ENCODE results near the gene PCMTD2. TPM values are rescaled to one million over a fixed set of nuclear protein-coding genes. Genes with fewer than 3 reads are reported as not detected.
A peak's percentile ranks its signal among the peaks of the same experiment; 100 is the strongest.

The PCMTD2 gene
- total RNA-seq, 1 donor: 59.4 TPM

DNA sequence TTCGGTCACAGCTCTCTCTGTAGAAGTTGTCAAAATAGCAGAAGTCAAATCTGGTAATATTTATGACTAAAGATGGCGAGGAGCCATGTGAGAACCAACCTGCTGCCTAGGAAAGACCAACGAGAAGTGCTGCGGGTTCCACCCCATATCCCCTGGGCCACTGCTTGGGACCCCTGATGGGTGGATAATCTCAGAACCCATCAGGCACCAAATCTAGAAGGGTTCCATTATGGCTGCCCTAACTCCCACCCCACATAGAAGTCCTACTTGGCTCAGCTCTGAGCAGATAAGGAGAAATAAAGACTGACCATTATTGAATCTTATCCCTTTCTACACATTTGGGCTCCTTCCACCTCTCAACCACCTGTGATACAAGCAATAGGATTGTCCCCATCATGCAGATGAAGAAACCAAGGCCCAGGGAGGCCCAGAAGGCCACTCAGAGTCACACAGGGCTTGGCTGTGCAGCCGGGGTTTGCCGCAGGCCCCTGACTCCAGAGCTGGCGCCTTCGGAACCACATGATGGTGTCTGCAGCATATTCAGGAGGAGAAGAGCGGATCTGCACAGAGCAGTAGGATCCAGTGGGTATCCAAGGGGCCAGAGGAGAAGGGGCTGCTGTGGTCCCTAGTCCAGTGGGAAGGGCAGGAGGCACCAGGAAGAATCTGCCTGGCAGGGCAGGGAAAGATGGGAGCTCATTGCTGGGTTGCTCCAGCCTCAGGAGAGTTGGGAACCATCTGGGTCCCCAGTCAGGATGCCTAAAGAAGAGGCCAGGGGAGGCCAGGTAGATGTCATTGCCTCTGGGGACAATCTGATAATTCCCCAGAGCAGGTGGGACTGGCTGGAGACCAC lies 9.6 kb upstream of the PCMTD2 start:
- Histone ChIP-seq H2AFZ (ENCODE audit: low read length) (no peak overlapping the region), H3K79me2 (ENCODE audit: insufficient read depth, low read length) (no peaks in the 10 kb centered on the region), H3K36me3 (ENCODE audit: insufficient read depth, low read length) (no peaks in the 10 kb centered on the region), H3K4me2 (ENCODE audit: insufficient read depth, low read length) (no peak overlapping the region), H4K20me1 (ENCODE audit: insufficient read depth, low read length) (no peaks in the 10 kb centered on the region), H3K27me3 (ENCODE audit: insufficient read depth, low read length) (peaks cover 31% of the 10 kb centered on the region), H3K27ac (ENCODE audit: low read depth, low read length) (no peak overlapping the region), H3K9me3 (ENCODE audit: low read depth, low read length) (no peaks in the 10 kb centered on the region), H3K4me1 (ENCODE audit: insufficient read depth, low read length) (no peaks in the 10 kb centered on the region), H3K4me3 (ENCODE audit: insufficient read depth, low read length) (no peak overlapping the region)
- DNase-seq (ENCODE audit: insufficient read length, low spot score, missing footprints): peak; percentile 58
- TF ChIP-seq, protein P1, sequence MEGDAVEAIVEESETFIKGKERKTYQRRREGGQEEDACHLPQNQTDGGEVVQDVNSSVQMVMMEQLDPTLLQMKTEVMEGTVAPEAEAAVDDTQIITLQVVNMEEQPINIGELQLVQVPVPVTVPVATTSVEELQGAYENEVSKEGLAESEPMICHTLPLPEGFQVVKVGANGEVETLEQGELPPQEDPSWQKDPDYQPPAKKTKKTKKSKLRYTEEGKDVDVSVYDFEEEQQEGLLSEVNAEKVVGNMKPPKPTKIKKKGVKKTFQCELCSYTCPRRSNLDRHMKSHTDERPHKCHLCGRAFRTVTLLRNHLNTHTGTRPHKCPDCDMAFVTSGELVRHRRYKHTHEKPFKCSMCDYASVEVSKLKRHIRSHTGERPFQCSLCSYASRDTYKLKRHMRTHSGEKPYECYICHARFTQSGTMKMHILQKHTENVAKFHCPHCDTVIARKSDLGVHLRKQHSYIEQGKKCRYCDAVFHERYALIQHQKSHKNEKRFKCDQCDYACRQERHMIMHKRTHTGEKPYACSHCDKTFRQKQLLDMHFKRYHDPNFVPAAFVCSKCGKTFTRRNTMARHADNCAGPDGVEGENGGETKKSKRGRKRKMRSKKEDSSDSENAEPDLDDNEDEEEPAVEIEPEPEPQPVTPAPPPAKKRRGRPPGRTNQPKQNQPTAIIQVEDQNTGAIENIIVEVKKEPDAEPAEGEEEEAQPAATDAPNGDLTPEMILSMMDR (IDR thresholded peaks at IDR 0.05; ENCODE audit: extremely low read depth, low read depth, low read length): no peak

DNA sequence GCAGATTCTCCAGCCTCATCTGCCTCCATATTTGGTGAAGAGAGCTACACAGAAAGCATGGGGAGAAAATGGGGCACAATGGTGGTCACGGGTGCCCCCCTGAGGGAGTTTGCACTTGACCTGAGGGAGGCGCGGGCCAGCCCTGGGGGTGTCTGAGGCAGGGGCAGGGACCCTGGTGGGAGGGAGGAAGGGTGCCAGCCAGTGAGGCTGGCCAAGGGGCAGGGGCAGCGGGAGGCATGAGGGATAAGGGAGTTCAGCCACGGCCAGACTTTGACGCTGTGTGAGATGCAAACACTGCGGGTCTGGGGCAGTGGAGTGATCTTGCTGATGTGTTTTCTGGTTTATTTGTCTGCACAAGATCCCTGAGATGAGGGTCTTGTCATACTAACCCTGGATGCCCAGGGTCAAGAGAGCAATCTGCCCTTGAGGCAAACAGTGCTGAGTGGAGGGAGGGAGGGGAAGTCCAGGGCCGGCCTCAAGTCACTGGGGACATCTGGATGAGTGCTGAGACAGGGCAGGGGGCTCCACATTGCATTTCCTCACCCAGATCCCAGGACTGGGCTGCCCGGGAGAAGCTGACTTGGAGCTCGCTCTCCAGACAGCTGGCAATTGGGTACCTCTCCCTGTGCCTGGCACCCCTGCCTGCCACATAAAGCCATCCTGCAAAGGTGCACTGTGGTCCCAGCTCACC lies 8.8 kb upstream of the PCMTD2 start:
- no peaks in the 10 kb centered on the region for H3K9me3 ChIP-seq (ENCODE audit: low read depth, low read length)
- peak; percentile 55 for DNase-seq (ENCODE audit: insufficient read length, low spot score, missing footprints)
- no peaks in the 10 kb centered on the region for H3K36me3 ChIP-seq (ENCODE audit: insufficient read depth, low read length)

DNA sequence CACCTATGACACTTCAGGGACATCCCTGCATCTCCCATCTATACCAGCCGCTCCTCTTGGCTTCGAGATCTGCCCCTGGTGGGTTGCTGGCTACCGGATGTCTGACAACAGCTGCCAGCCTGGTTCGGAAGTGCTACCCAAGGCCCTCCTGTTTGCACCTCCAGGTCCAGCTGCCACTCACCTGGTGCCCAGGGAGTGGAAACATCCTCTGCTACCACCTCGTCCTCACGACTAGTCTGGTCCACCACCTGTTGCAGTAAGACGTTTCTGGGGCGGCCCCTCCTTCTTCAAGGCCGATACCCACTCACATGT lies 8.3 kb upstream of the PCMTD2 start:
- TF ChIP-seq, protein P1 (IDR thresholded peaks at IDR 0.05; ENCODE audit: extremely low read depth, low read depth, low read length): no peak
- DNase-seq (ENCODE audit: insufficient read length, low spot score, missing footprints): peak; percentile 27
- peaks cover 28% of the 10 kb centered on the region for H3K27me3 ChIP-seq (ENCODE audit: insufficient read depth, low read length)
- no peaks in the 10 kb centered on the region for H4K20me1 ChIP-seq (ENCODE audit: insufficient read depth, low read length)
- no peak overlapping the region for H3K4me3 ChIP-seq (ENCODE audit: insufficient read depth, low read length)
- H2AFZ ChIP-seq (ENCODE audit: low read length): no peak overlapping the region
- H3K27ac ChIP-seq (ENCODE audit: low read depth, low read length): no peak overlapping the region
- no peaks in the 10 kb centered on the region for H3K79me2 ChIP-seq (ENCODE audit: insufficient read depth, low read length)
- no peak overlapping the region for H3K4me2 ChIP-seq (ENCODE audit: insufficient read depth, low read length)
- no peaks in the 10 kb centered on the region for H3K36me3 ChIP-seq (ENCODE audit: insufficient read depth, low read length)
- no peaks in the 10 kb centered on the region for H3K9me3 ChIP-seq (ENCODE audit: low read depth, low read length)
- no peaks in the 10 kb centered on the region for H3K4me1 ChIP-seq (ENCODE audit: insufficient read depth, low read length)

More for the DNA sequence above, 8.8 kb upstream of the PCMTD2 start:
- no peaks in the 10 kb centered on the region for H3K79me2 ChIP-seq (ENCODE audit: insufficient read depth, low read length)
- no peak overlapping the region for H2AFZ ChIP-seq (ENCODE audit: low read length)
- H3K27ac ChIP-seq (ENCODE audit: low read depth, low read length): no peak overlapping the region
- no peaks in the 10 kb centered on the region for H3K4me1 ChIP-seq (ENCODE audit: insufficient read depth, low read length)
- TF ChIP-seq, protein P1 (IDR thresholded peaks at IDR 0.05; ENCODE audit: extremely low read depth, low read depth, low read length): no peak
- H3K4me2 ChIP-seq (ENCODE audit: insufficient read depth, low read length): no peak overlapping the region
- no peaks in the 10 kb centered on the region for H4K20me1 ChIP-seq (ENCODE audit: insufficient read depth, low read length)
- H3K4me3 ChIP-seq (ENCODE audit: insufficient read depth, low read length): no peak overlapping the region
- H3K27me3 ChIP-seq (ENCODE audit: insufficient read depth, low read length): peaks cover 31% of the 10 kb centered on the region

All from osteoblast (primary cell).